HL-60 (cell line): ENCODE results near the gene HOXD1.

Experiments used
- DNase-seq, 2 experiments: peaks; one replicate each; pipeline ENCODE4 v3.0.0-alpha.2; 2010 to 2020; ENCODE audit warnings: low read depth in 1 of 2, low spot score in 1 of 2
- H3K27ac ChIP-seq: fragments of 250-450 bp; sonication (Bioruptor Pico); replicated peaks from 2 replicates; pipeline ENCODE4 v1.5.1; 2020; ENCODE audit warnings: mild to moderate bottlenecking, moderate library complexity
- H3K27me3 ChIP-seq: fragments of 250-450 bp; sonication (Bioruptor Pico); 2 replicates; pipeline ENCODE4 v1.5.1; 2021; ENCODE audit warnings: mild to moderate bottlenecking, moderate library complexity; ENCODE audit not compliant: insufficient read depth, poor library complexity, severe bottlenecking
- H3K4me3 ChIP-seq: replicated peaks from 2 replicates; pipeline ENCODE4 v1.5.1; 2011; ENCODE audit warnings: mild to moderate bottlenecking, control low read depth, low read length; ENCODE audit not compliant: insufficient read depth
- GABPA ChIP-seq: IDR thresholded peaks from 2 replicates; pipeline ENCODE4 v1.6.1; 2012; ENCODE audit warnings: low read depth
- POLR2AphosphoS5 ChIP-seq: IDR thresholded peaks from 2 replicates; pipeline ENCODE4 v1.6.1; 2012; ENCODE audit warnings: low read depth
- REST ChIP-seq: IDR thresholded peaks from 2 replicates; pipeline ENCODE4 v1.6.1; 2012; ENCODE audit warnings: low read depth; ENCODE audit not compliant: insufficient replicate concordance
- SPI1 ChIP-seq: IDR thresholded peaks from 2 replicates; pipeline ENCODE4 v1.6.1; 2012; ENCODE audit warnings: low read depth, mild to moderate bottlenecking, borderline replicate concordance
- TF ChIP-seq, protein P1 (sequence below): IDR thresholded peaks from one replicate; pipeline ENCODE4 v1.5.1; 2011; ENCODE audit warnings: low read length, control low read depth, inconsistent platforms; ENCODE audit not compliant: insufficient read depth

Gene HOXD1

DNA sequence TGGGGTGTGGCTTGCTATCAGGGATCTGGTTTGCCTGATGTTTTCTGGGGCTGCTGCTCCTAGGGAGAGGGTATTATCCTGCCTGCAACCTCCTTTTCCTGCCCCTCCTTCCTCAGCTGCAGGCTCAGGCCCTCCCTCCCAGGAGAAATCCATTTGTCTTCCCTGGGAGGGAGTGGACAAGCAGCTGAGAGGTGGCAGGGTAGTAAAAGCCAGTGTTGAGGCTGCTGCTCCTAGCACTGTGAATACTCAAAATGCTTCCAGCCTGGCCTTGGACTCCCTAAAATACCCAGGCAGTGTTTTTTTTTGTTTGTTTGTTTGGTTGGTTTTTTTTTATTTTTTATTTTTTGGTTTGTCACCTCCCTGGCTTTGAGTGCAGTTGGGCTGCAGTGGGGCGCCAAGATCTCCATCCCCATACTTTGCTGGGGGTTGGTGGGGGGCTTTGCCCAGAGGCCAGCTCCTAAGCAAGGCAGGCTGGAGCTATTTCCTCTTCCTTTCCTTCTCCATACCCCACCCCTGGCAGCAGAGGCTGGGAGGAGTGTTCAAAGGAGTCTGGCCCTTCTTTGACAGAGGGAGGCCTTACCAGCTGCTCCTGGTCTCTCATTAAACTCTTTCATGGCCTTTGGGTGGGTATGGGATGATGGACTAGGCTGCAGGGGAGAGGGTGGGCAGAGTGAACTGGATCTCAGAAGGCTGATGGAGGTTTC lies 17.7 kb upstream of the HOXD1 start:
- no peak for DNase-seq
- Histone ChIP-seq H3K27ac (no peak overlapping the region), H3K4me3 (no peak overlapping the region), H3K27me3 (peaks cover 75% of the 10 kb centered on the region)
- TF ChIP-seq POLR2AphosphoS5 = no peak
- TF ChIP-seq, protein P1, sequence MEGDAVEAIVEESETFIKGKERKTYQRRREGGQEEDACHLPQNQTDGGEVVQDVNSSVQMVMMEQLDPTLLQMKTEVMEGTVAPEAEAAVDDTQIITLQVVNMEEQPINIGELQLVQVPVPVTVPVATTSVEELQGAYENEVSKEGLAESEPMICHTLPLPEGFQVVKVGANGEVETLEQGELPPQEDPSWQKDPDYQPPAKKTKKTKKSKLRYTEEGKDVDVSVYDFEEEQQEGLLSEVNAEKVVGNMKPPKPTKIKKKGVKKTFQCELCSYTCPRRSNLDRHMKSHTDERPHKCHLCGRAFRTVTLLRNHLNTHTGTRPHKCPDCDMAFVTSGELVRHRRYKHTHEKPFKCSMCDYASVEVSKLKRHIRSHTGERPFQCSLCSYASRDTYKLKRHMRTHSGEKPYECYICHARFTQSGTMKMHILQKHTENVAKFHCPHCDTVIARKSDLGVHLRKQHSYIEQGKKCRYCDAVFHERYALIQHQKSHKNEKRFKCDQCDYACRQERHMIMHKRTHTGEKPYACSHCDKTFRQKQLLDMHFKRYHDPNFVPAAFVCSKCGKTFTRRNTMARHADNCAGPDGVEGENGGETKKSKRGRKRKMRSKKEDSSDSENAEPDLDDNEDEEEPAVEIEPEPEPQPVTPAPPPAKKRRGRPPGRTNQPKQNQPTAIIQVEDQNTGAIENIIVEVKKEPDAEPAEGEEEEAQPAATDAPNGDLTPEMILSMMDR = no peak
- no peak for TF ChIP-seq GABPA
- TF ChIP-seq SPI1 = no peak
- TF ChIP-seq REST = no peak

DNA sequence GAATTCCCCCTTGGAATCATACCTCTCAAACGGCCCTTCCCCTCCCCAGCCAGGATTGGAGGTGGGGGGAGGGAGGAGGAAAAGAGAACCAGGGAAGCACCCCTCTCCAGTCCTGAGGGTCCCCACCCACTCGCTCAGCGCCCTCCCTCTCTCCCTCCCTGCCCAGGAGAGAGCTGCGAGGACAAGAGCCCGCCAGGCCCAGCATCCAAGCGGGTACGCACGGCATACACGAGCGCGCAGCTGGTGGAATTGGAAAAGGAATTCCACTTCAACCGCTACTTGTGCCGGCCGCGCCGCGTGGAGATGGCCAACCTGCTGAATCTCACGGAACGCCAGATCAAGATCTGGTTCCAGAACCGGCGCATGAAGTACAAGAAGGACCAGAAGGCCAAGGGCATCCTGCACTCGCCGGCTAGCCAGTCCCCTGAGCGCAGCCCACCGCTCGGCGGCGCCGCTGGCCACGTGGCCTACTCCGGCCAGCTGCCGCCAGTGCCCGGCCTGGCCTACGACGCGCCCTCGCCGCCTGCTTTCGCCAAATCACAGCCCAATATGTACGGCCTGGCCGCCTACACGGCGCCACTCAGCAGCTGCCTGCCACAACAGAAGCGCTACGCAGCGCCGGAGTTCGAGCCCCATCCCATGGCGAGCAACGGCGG lies 17.0 kb upstream of the HOXD1 start:
- H3K27me3 ChIP-seq = peaks cover 77% of the 10 kb centered on the region
- no peak overlapping the region for H3K27ac ChIP-seq
- no peak for DNase-seq
- no peak overlapping the region for H3K4me3 ChIP-seq
- no peak for TF ChIP-seq REST
- TF ChIP-seq GABPA = no peak
- TF ChIP-seq POLR2AphosphoS5 = no peak
- TF ChIP-seq SPI1 = no peak
- TF ChIP-seq, protein P1 = no peak

GRCh38 chr2:176172007-176172894 lies 16.2 kb upstream of the HOXD1 start:
- DNase-seq = no peak
- Histone ChIP-seq H3K27ac (no peak overlapping the region), H3K4me3 (no peak overlapping the region), H3K27me3 (peaks cover 75% of the 10 kb centered on the region)
- TF ChIP-seq GABPA = no peak

GRCh38 chr2:176172895-176173566 lies 15.4 kb upstream of the HOXD1 start:
- DNase-seq = no peak

More at GRCh38 chr2:176172895-176173566, 15.4 kb upstream of the HOXD1 start:
- H3K27ac ChIP-seq = no peak overlapping the region
- peaks cover 78% of the 10 kb centered on the region for H3K27me3 ChIP-seq
- no peak overlapping the region for H3K4me3 ChIP-seq
- no peak for TF ChIP-seq POLR2AphosphoS5
- no peak for TF ChIP-seq SPI1
- TF ChIP-seq GABPA = no peak
- TF ChIP-seq, protein P1 = no peak
- no peak for TF ChIP-seq REST
